Uterus (tissue), 2 donors: ENCODE measurements around the gene SLC22A31.

Source experiments
- POLR2A ChIP-seq, 2 donors: fragments of 450-650 bp; IDR thresholded peaks; one replicate each; pipeline ENCODE4 v1.6.1; 2016; ENCODE audit warnings: antibody characterized with exemption in 2 of 2, mild to moderate bottlenecking in 1 of 2, moderate library complexity in 1 of 2
- TF ChIP-seq, protein P1 (sequence below), 4 experiments: fragments of 200-600 bp in 2 of 4; fragments of 450-650 bp in 2 of 4; sonication (generic) in 2 of 4; IDR thresholded peaks; one replicate each; pipeline ENCODE4 v1.5.1; 2016 to 2019; ENCODE audit warnings: antibody characterized with exemption in 4 of 4, mild to moderate bottlenecking in 2 of 4, moderate library complexity in 1 of 4

DNA sequence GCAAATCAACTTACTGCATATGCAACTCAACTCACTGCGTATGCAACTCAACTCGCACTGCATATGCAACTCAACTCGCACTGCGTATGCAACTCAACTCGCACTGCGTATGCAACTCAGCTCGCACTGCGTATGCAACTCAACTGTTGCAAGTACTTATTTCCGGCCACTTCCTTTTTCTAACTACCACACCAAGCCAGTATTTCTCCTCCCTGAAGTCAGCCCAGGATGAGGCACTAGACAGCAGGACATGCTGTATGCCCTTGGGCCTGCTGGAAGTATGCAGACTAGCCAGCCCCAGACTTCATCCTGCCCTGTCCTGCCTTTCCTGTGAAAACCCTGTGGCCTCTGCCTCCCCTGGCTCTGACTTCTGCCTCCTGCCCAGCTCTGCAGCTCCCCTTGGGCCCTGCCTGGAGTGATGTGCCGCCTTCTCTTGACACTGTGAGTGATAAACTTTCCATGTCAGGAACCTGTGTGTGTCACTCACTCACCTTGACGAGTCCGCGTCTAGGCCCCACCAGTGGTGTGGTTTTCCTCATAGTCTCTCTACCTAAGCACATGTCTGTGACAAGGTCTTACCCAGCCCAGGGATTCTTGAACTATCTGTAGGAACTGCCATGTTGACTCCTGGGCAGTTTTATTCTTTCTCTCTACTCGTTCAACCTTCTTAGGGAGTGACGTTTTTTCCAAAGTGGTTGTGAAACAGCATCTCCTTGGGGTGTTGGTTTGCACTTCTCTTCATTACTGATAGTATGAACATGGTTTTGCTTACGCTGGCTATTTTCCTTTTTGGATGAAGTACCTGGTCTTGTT, 33.5 kb upstream of the SLC22A31 start:
- TF ChIP-seq, protein P1, sequence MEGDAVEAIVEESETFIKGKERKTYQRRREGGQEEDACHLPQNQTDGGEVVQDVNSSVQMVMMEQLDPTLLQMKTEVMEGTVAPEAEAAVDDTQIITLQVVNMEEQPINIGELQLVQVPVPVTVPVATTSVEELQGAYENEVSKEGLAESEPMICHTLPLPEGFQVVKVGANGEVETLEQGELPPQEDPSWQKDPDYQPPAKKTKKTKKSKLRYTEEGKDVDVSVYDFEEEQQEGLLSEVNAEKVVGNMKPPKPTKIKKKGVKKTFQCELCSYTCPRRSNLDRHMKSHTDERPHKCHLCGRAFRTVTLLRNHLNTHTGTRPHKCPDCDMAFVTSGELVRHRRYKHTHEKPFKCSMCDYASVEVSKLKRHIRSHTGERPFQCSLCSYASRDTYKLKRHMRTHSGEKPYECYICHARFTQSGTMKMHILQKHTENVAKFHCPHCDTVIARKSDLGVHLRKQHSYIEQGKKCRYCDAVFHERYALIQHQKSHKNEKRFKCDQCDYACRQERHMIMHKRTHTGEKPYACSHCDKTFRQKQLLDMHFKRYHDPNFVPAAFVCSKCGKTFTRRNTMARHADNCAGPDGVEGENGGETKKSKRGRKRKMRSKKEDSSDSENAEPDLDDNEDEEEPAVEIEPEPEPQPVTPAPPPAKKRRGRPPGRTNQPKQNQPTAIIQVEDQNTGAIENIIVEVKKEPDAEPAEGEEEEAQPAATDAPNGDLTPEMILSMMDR (IDR thresholded peaks at IDR 0.05), result no peak
- no peak for TF ChIP-seq POLR2A (IDR thresholded peaks at IDR 0.05)
